ENCODE data around the gene TUT7.

Gene TUT7

DNA sequence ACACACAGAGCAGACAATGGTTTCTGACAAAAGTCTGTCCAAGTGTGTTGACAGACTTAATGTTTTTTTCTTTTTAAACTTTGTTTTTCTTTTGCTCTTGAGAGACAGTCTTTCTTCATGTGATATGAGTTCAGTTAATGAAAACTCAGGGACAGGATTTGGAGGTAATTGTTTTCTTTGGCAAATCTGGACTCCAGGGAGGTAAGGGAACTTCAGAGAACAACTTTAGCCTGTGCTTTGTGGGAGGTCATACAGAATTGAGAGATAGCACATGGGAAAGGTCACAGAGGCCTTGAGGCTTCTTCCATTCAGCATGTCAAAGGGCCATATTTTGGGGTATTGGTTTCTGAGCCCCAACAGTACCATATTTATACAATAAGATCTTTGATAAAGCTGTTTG is 104.1 kb downstream of the TUT7 start:
- no peaks in the 10 kb centered on the region for H3K27me3 Mint-ChIP-seq
- no peak overlapping the region for H3K4me3 Mint-ChIP-seq
- peaks cover 8% of the 10 kb centered on the region for H3K9me3 Mint-ChIP-seq
- no peaks in the 10 kb centered on the region for H3K4me1 Mint-ChIP-seq (ENCODE audit: low read depth)
- no peak overlapping the region for H3K27ac Mint-ChIP-seq
- intact Hi-C loops (cut with micrococcal nuclease) = no loop called here
- no peaks in the 10 kb centered on the region for H3K36me3 Mint-ChIP-seq (ENCODE audit: low read depth)

DNA sequence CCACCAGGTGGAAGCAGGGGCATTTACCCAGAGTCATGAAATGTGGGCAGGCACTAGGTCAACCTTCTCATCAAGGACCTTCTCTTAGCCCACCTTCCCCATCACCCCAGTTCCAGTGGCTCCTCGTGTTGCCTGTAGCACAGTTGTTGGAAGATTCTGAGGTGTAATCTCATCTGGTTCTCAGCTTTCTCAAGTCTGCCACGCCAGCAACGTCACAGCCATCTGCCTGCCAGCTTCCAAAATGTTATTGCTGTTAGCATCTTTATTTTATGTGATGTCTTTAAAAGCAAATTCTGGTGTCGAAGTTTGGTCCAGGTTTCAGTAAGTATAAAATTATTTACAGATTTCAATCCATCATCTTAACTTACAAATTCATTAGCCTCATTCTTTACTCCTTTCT is 105.5 kb downstream of the TUT7 start:
- intact Hi-C loops (cut with micrococcal nuclease) = no loop called here
- Mint-ChIP-seq H3K27me3 (no peaks in the 10 kb centered on the region), H3K9me3 (peaks cover 8% of the 10 kb centered on the region), H3K27ac (no peak overlapping the region), H3K36me3 (ENCODE audit: low read depth) (no peaks in the 10 kb centered on the region), H3K4me3 (no peak overlapping the region), H3K4me1 (ENCODE audit: low read depth) (no peaks in the 10 kb centered on the region)

DNA sequence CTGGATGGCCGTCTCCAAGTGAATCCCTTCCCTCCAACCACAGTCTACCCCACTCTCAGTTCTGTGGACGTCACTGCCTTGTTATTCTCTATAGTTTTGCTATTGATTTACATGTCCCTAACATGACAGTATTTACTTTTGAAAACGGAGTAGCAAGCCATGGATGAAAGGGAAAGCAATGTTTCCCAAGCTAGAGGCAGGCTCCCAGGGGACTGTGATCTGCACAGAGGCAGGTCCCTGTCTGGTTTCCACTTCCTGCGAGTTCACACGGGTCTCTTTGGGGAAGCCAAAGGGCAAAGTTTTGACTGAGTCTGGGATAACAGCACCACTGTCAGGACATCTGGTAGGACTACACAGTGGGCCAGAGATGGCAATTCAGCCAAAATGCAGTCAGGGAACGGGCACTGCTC is 107.5 kb downstream of the TUT7 start:
- intact Hi-C loops (cut with micrococcal nuclease) = no loop called here
- Mint-ChIP-seq H3K36me3 (ENCODE audit: low read depth) (no peaks in the 10 kb centered on the region), H3K9me3 (peaks cover 5% of the 10 kb centered on the region), H3K4me1 (ENCODE audit: low read depth) (peaks cover 5% of the 10 kb centered on the region), H3K4me3 (no peak overlapping the region), H3K27ac (no peak overlapping the region), H3K27me3 (no peaks in the 10 kb centered on the region)

DNA sequence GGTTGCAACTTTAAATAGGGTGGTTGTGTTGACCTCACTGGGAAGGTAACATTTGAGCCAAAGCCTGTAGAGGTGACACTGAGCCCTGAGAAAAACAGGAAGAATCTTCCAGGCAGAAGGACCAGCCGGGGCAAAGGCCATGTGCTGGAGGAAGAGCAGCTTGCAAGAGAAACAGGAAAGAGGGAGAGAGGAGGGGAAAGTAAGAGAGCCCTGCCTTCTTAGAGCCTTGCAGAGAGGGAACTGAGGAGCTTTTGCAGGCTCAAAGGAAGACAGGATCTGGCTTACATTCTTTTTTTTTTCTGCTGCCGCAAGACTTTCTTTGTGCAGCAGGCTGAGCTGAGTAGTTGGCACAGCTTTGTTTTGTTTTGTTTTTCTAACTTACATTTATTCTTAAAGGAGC is 112.1 kb downstream of the TUT7 start:
- Mint-ChIP-seq H3K9me3 (no peaks in the 10 kb centered on the region), H3K4me1 (ENCODE audit: low read depth) (peaks cover 5% of the 10 kb centered on the region), H3K36me3 (ENCODE audit: low read depth) (no peaks in the 10 kb centered on the region), H3K27me3 (no peaks in the 10 kb centered on the region), H3K27ac (no peak overlapping the region), H3K4me3 (no peak overlapping the region)
- intact Hi-C loops (cut with micrococcal nuclease) = no loop called here

DNA sequence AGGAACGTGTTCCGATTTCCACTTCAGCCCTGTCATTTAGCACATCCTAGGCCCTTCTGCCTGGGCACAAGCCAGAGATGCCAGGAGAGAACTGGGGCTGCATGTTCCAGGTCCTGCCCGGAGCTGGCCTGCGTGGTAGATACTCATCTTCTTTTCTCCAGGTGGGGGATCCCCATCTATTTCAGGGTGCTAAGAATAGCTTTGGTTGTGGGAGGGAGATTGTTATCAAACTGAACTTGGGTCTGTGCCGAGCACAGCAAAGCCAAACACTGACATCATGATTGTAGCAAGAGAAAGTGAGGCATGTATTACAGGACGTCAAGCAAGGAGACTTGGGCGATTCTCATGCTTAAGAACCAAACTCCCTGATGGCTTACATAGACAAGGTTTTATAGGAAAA is 113.0 kb downstream of the TUT7 start:
- no peaks in the 10 kb centered on the region for H3K27me3 Mint-ChIP-seq
- intact Hi-C loops (cut with micrococcal nuclease) = no loop called here
- peaks cover 5% of the 10 kb centered on the region for H3K4me1 Mint-ChIP-seq (ENCODE audit: low read depth)
- no peaks in the 10 kb centered on the region for H3K9me3 Mint-ChIP-seq
- H3K27ac Mint-ChIP-seq = no peak overlapping the region
- H3K4me3 Mint-ChIP-seq = no peak overlapping the region
- H3K36me3 Mint-ChIP-seq (ENCODE audit: low read depth) = no peaks in the 10 kb centered on the region

DNA sequence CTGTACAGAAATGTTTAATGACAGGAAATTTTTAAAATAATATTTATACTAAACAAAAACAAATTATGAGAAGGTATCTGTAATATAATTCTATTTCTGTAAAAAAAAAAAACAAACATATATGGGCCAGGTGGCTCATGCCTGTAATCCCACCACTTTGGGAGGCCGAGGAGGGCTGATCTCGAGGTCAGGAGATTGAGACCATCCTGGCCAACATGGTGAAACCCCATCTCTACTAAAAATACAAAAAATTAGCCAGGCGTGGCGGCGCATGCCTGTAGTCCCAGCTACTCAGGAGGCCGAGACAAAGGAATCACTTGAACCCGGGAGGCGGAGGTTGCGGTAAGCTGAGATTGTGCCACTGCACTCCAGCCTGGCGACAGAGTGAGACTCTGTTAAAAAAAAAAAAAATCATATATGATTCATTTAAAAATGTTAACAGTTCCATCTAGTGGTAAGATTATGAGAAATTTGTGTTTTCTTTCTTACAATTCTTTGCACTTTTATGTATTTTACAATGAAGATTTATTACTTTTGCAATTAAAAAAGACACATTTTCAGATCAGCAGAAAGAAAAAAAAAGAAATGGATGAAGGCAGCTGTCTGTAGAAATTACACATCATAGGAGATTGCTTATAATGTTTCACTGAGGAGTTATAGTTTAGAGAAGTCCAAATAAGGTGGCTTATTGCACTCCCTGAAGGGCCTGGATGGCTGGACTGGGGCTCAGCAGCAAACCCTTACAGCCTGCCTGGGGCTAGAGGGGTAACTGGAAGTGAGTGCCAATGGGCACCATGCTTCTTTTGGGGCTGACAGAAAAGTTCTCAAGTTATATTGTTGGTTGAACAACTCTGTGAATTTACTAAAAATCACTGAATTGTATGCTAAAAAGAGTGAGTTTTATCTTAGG is 115.1 kb downstream of the TUT7 start:
- intact Hi-C loops (cut with micrococcal nuclease) = no loop called here
- Mint-ChIP-seq H3K9me3 (no peaks in the 10 kb centered on the region), H3K4me3 (no peak overlapping the region), H3K36me3 (ENCODE audit: low read depth) (no peaks in the 10 kb centered on the region), H3K27me3 (no peaks in the 10 kb centered on the region), H3K4me1 (ENCODE audit: low read depth) (peaks cover 5% of the 10 kb centered on the region), H3K27ac (no peak overlapping the region)

Measured in dendritic cell treated with granulocyte-macrophage colony-stimulating factor and Interleukin-4, amounts not matched to agents 40 ng/mL and 50 ng/mL, for 4 days (primary cell).